CD4-positive, alpha-beta T cell treated with Interferon alpha-2 for 1 hour (primary cell): ENCODE results near the gene APBA2.

ENCODE experiments used
- DNase-seq, 2 donors: peaks; one replicate each; pipeline ENCODE4 v3.0.0-alpha.2; 2020 to 2022

Gene APBA2

GRCh38 chr15:29107971-29108645, 222.3 kb downstream of the APBA2 start:
- no peak for DNase-seq

DNA sequence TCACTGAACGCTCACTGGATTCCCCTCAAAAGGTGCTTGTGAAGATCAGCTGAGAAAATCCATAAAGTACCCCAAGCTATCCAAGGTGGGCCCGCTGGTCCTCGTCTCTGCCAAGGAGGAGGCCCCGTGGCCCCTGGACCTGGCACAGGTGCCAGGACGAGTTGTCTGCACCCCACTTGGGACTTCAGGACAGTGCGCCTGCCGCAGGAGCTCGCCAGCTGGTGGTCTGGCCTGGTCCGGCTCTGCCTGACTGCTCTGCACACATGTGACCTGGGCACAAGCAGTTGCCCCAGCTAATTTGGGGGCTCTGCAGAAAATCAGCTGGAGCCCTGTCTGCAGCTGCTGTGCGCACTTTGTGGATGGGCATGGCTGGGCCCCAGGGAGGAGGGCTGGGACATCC, 224.0 kb downstream of the APBA2 start:
- no peak for DNase-seq

DNA sequence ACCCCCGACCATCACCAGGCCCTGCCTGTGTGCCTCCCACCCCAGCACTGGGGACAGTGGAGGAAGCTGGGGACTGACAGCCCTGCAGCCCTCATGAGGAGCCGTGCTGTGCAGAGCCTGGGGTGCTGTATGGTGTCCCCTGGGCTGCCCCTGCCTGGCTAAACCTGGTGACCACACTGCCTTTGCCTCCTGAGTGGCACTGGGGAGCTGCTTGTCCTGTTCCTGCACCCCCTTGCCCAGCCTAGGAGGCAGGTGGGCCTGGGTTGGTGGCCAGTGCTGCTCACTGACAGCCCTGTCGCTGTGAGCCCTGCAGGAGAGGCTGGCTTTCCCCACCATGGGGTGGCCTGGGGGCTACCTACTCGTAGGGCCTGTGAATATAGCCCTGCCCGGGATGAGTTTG, 224.4 kb downstream of the APBA2 start:
- no peak for DNase-seq

DNA sequence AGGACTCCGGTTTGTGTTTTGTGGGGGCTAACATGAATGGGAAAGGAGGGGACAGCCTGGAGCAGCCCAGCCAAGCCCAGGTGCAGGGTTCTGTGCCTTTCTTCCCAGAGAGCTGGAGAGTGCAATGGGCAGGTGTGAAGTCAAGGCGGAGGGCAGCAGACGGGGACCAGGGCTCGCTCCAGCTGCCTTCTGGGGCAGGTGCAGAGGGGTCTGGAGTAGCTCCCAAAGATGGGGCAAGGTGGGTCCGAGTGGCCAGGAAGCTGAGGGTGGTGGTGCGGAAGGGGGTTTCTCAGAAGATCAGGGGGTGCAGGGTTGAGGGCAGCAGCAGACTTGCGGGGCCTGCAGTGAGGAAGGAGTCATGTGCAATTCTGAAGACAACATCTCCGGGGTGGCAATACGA, 225.0 kb downstream of the APBA2 start:
- no peak for DNase-seq

DNA sequence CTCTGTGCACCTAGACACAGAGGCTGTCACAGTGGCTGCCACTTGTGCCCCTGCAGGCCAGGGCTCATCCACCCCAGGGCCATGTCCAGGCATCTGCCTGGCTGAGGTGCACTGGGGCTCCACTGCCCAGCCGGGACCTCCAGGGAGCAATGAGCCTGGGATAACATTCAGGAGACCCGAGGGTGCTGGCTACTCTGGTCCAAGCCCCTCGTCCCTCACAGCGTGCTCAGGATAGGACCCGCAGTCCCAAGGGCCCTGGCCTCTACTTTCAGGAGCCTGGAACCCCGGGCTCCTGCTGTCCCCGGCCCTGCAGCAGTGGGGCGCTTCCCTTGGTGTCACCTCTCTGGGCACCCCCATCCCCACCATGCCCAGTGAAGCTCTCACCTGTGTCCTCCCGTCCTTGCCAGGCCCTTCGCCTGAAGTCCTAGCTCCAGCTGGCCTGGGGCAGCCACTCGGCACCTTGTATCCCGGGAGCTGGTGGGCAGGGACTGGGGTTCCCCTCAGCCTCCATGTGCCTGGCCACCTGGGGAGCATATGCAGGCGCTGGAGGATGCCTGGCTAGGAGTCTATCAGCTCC, 226.0 kb downstream of the APBA2 start:
- no peak for DNase-seq

GRCh38 chr15:29113336-29114220, 227.8 kb downstream of the APBA2 start:
- DNase-seq: no peak

DNA sequence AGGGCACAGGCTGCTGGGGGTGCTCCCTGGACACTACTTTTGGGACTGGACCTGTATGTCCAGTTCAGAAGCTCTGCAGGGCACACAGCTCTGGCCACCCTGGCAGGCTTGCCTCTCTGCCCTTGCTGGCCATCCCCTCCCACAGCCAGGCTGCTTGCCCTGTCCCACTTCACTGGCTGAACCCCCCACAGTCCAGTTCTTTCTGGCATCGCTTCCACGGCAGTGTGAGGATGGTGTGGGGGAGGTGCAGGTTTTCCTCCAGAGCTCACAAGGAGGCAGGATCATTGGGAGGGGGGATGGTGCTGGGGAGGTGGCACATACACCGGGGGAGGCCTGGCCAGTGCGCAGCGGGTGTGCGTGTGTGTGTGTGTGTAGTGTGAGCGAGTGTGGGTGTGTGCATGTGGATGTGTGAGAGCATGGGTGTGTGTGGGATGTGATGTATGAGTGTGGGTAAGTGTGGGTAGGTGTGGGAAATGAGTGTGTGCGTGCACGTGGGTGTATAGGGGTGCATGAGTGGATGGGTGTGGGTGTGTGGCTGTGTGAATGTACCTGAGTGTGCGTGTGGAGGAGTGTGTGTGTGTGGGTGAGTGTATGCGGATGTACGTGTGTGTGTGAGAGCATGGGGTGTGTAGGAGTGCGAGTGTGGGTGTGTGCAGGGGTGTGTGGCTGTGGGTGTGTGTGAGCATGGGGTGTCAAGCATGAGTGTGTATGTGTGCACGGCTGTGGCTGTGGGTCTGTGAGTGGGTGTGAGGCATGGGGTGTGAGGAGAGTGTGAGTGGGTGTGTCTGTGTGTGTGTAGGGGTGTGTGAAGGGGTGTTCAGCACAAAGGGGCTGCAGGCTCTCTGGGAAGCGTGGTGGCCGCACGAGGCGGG, 228.7 kb downstream of the APBA2 start:
- no peak for DNase-seq

- DNase-seq: no peak
Measured at GRCh38 chr15:29115093-29115991, 229.6 kb downstream of the APBA2 start.

DNA sequence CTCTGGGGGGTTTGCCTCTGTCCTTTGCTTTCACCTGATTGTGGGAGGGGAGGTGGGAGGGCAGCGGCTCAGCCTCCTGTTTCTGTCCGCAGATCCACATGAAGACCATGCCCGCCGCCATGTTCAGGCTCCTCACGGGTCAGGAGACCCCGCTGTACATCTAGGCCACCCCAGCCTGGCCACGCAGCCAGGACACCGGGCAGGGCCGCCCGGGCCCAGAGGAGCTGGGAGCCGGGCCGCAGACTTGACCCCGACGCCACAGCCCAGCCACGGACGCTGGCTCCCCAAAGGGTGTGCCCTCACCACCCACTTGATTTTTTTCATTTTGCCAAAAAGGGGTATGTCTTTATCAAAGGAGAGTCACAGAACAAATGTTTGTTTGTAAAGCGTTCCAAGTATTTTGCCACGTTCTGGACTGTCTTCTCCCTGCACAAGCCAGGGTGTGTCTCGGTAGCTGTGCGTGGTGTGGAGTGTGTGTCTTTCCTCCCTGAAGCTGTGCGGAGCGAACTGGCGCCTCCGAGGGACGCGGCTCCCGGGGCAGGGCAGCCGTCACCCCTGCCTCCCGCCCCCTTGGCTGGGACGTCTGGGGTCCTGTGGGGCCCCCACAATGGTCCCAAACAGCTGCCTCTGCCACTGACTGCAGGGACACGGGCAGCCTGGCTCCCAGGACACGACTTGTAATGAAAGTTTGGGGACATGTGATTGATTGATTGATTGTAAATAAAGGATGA, 231.4 kb downstream of the APBA2 start:
- DNase-seq: no peak

GRCh38 chr15:29117778-29118177, 232.0 kb downstream of the APBA2 start:
- DNase-seq: no peak

- DNase-seq: no peak
Measured at GRCh38 chr15:29119847-29120246, 234.1 kb downstream of the APBA2 start.

DNA sequence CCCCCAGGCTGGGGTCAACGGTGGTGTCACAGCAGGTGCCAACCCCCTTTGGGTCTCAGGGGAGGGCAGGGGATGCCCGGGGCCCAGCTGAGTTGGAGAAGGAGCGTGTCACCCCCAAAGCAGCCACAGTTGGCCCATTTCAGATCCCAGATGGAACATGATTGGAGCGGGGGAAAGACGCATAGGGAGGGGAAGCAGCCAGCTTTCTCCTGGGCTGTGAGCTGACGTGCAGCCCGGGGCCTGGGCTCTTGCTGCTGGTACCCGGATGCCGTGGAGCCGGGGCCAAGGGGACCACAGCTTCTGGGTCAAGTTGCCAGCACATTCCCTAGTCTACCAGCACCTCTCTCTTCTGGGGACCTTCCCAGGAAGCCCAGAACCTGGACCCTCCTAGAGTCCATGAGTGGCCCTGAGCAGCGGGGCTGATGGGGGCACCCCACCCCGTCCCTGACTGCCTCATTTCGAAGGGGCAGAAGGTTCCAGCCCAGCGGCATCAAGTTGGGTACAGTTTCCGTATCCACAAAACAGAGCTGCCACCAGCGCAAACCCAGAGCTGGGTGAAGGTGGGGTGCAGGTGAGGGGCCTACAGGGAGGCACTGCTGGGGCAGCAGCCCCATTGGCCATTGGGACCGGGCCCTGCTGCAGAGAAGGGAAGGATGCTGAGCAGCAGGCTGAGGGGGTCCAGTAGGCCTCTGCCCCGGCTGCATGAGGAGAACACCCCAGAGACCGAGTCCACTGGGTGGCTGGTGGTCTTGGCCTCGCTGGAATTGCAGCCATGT, 235.0 kb downstream of the APBA2 start:
- DNase-seq: no peak

GRCh38 chr15:29121369-29121656, 235.5 kb downstream of the APBA2 start:
- no peak for DNase-seq

GRCh38 chr15:29121907-29122306, 236.1 kb downstream of the APBA2 start:
- DNase-seq: no peak

DNA sequence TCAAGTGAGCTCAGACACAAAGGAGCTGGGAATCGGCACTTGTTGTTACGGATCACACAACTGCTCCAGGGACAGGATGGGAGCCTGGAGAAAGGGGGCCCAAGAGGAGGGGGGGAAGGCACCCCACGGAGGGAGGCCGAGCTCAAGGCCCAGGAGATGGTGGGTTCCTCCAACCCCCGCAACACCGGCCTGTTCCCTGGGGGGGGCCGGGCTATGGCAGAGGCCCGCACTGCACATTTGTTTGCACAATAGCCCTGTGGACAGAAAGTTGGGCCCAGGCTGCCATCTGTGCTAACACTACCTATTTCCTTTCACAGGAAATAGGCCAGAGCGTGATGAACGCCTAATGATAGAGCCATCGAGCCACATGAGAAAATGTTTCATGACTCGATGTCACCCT, 236.7 kb downstream of the APBA2 start:
- no peak for DNase-seq

DNA sequence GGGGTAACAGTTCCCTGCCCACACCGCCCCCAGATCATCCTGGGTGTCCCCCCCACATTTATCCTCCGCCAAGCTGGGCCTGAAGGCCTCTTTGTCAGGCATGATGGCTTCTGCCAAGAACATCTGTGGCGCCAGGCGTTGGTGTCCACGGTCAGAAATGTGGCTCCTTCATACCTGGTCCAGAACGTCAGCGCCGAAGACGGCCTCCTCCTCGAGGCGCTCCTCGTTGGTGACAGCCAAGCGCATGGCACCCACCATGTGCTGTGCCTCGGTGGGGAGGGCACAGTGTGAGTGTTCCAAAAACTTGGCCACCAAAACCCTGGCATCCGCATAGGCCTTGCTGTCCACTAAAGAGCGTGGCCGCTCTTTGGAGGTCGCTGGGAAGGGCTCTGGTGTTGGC, 237.4 kb downstream of the APBA2 start:
- no peak for DNase-seq

GRCh38 chr15:29123991-29124390, 238.2 kb downstream of the APBA2 start:
- DNase-seq: no peak

DNA sequence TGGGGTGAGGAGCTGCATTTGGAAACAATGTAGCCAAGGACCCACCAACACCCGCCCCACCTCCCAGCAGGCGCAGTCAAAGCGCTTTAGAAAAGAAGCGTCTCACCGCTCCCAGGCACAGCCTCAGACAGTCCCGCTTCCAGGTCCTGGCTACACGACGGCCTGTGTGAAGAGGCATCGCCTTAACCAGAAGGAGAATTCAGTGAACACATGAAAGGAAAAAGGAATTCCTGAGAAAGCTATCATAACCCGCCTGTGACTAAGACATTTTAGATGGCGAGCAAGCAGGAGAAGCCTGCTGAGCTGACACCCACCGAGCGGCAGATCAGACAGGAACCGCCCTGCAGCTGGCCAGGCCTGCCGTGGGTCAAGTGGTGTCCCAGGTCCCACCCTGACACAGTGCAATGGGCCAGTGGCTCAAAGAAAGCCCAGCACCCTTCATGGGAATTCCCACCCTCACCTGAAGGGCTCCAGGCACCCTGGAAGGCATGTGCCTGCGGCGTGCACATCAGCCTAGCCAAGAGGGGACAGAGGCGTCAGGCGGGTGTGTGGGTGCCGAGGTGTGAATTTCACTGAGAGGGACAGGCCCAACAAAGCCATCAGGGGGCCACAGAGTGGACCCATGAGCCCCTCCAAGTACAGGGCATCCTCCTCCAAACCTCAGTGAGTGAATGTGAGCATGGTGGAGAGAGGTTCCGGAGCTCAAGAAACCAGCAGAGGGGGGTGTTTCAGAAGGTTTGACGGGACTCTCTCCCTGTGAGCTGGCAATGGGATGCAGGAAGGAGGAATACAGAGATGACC, 239.0 kb downstream of the APBA2 start:
- DNase-seq: no peak

DNA sequence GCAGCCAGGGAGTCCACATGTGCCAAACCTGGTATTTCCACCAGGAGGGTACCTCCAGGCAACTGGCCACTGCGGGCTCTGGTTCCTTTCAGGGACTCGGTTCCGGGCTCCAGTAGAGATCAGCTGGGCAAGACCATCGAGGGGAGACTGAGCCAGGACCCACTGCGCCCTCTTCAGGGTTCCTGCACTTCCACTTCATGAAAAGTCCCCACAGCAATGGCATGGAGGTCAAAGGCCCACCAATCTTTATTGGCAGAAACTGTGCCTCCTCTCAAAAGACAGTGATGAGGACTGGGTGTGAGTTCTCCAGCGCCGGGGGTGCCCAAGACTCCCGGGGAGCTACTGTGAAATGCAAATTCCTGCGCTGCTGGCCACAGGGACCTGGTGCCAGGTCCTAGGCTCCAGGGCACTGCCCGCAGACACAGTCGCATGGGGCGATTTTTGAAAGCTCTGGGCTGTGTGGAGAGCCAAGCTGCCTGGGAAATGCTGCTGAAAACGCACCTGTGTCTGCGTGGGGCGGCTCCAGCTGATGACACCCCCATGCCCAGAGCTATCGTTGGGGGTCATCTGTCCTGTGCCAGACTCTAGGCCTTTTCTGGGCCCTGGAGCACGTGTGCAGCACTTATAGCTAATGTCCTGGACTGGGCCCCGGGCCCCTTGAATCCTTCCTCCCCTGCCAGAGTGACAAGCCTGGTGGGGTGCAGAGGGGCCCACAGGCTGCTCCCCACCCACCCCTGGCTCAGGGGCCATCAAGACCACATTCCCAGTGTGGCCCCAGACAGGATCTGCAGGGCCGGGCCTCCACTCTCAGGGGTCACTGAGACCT, 239.8 kb downstream of the APBA2 start:
- no peak for DNase-seq
